H1 (cell line): ENCODE data around the gene CRK. TPM values are rescaled to one million over a fixed set of nuclear protein-coding genes. Genes with fewer than 3 reads are reported as not detected.

Source experiments
- CTCF ChIA-PET: fragments of 300-600 bp; sonication (Branson Sonifier 250); formaldehyde crosslinking; loops from one replicate; lab custom pipeline; 2021; ENCODE audit not compliant: partially characterized antibody; lab: Charles Lee
- POLR2A ChIA-PET: fragments of 300-600 bp; sonication (Branson Sonifier 250); formaldehyde crosslinking; loops from one replicate; lab custom pipeline; 2021; ENCODE audit warnings: inconsistent platforms; ENCODE audit not compliant: partially characterized antibody; lab: Charles Lee
- DNase-seq, 2 experiments: peaks; one replicate each; pipeline versions ENCODE4 v3.0.0 to v3.0.0-alpha.2; 2010 to 2022; ENCODE audit warnings: low spot score in 2 of 2, low read depth in 1 of 2, mixed read lengths in 1 of 2
- FAIRE-seq: peaks from 2 replicates; lab custom pipeline; 2011; peaks lifted over from hg19 to GRCh38; lab: Jason Lieb, UNC
- H2AFZ ChIP-seq: 2 replicates; pipeline ENCODE4 v1.8.1; 2012; ENCODE audit warnings: low read length, inconsistent platforms
- H2AK5ac ChIP-seq: 2 replicates; pipeline ENCODE4 v1.6.1; 2013; ENCODE audit warnings: low read depth, low read length
- H2BK120ac ChIP-seq: replicated peaks from 2 replicates; pipeline ENCODE3; 2013; ENCODE audit warnings: low read depth, low read length, inconsistent platforms
- H2BK12ac ChIP-seq: 2 replicates; pipeline ENCODE4 v1.6.1; 2013; ENCODE audit warnings: low read depth, low read length
- H2BK15ac ChIP-seq: 2 replicates; pipeline ENCODE4 v1.6.1; 2013; ENCODE audit warnings: low read length
- H2BK20ac ChIP-seq: 2 replicates; pipeline ENCODE4 v1.6.1; 2013; ENCODE audit warnings: low read length
- H2BK5ac ChIP-seq: 2 replicates; pipeline ENCODE4 v1.6.1; 2013; ENCODE audit warnings: low read depth, low read length
- H3K14ac ChIP-seq: 2 replicates; pipeline ENCODE4 v1.6.1; 2013; ENCODE audit warnings: inconsistent platforms; ENCODE audit not compliant: insufficient read length
- H3K18ac ChIP-seq: 2 replicates; pipeline ENCODE4 v1.6.1; 2013; ENCODE audit warnings: low read length; ENCODE audit errors: extremely low read depth
- H3K23ac ChIP-seq: 2 replicates; pipeline ENCODE4 v1.6.1; 2013; ENCODE audit warnings: inconsistent platforms; ENCODE audit not compliant: insufficient read length
- H3K23me2 ChIP-seq: 2 replicates; pipeline ENCODE4 v1.6.1; 2013; ENCODE audit warnings: low read depth, low read length
- H3K27ac ChIP-seq: 2 replicates; pipeline ENCODE4 v1.6.1; 2011; ENCODE audit warnings: low read depth, low read length, inconsistent platforms
- H3K27me3 ChIP-seq, 4 experiments: replicated peaks in 1 of 4; 1 replicate in 1 of 4; 2 replicates in 3 of 4; pipeline versions ENCODE4 v1.6.1 to v1.8.1; 2011 to 2013; ENCODE audit warnings: low read length in 3 of 4, mild to moderate bottlenecking in 3 of 4, inconsistent platforms in 2 of 4, mixed read lengths in 2 of 4, moderate library complexity in 1 of 4; ENCODE audit not compliant: control insufficient read depth in 3 of 4, insufficient read depth in 3 of 4; ENCODE audit errors: extremely low read depth in 1 of 4
- H3K36me3 ChIP-seq, 4 experiments: 2 replicates each; pipeline versions ENCODE4 v1.6.1 to v1.8.1; 2011 to 2013; ENCODE audit warnings: mild to moderate bottlenecking in 4 of 4, low read length in 3 of 4, moderate library complexity in 2 of 4, control low read depth in 1 of 4, inconsistent platforms in 1 of 4; ENCODE audit not compliant: insufficient read depth in 4 of 4, control insufficient read depth in 2 of 4
- H3K4ac ChIP-seq: replicated peaks from 2 replicates; pipeline ENCODE3; 2013; ENCODE audit warnings: low read length, low read depth, mixed read lengths, inconsistent platforms; ENCODE audit not compliant: insufficient read length
- H3K4me1 ChIP-seq, 4 experiments: replicated peaks in 1 of 4; 1 replicate in 1 of 4; 2 replicates in 3 of 4; pipeline versions ENCODE4 v1.6.1 to v1.8.1; 2011 to 2013; ENCODE audit warnings: low read length in 3 of 4, inconsistent platforms in 2 of 4, mixed read lengths in 1 of 4; ENCODE audit not compliant: insufficient read depth in 4 of 4, control insufficient read depth in 3 of 4
- H3K4me2 ChIP-seq, 2 experiments: 2 replicates each; pipeline versions ENCODE4 v1.6.1 to v1.8.1; 2011 to 2013; ENCODE audit warnings: low read depth in 2 of 2, low read length in 2 of 2, control low read depth in 1 of 2, inconsistent platforms in 1 of 2, mild to moderate bottlenecking in 1 of 2; ENCODE audit not compliant: insufficient read depth in 1 of 2
- H3K4me3 ChIP-seq, 4 experiments: fragments of 200-600, 300-600 bp in 1 of 4; sonication (generic), shearing (Covaris generic), sonication (Bioruptor Twin) in 1 of 4; 2 replicates each; pipeline versions ENCODE4 v1.5.1 to v1.8.1; 2011 to 2016; ENCODE audit warnings: low read length in 4 of 4, low read depth in 3 of 4, control low read depth in 2 of 4, inconsistent platforms in 2 of 4, mild to moderate bottlenecking in 2 of 4, mixed read lengths in 1 of 4, moderate library complexity in 1 of 4; ENCODE audit not compliant: insufficient read depth in 2 of 4; ENCODE audit errors: extremely low read depth in 1 of 4
- H3K56ac ChIP-seq: replicated peaks from 2 replicates; pipeline ENCODE3; 2013; ENCODE audit warnings: low read depth, mild to moderate bottlenecking, mixed read lengths, low read length, inconsistent platforms; ENCODE audit not compliant: insufficient read length
- H3K79me1 ChIP-seq: 2 replicates; pipeline ENCODE4 v1.6.1; 2013; ENCODE audit warnings: low read depth, low read length, control low read depth
- H3K79me2 ChIP-seq, 2 experiments: 2 replicates each; pipeline versions ENCODE4 v1.6.1 to v1.8.1; 2012 to 2013; ENCODE audit warnings: low read length in 2 of 2, mild to moderate bottlenecking in 2 of 2, inconsistent platforms in 1 of 2; ENCODE audit not compliant: insufficient read depth in 2 of 2, control insufficient read depth in 1 of 2
- H3K9ac ChIP-seq, 4 experiments: replicated peaks in 1 of 4; 1 replicate in 1 of 4; 2 replicates in 3 of 4; pipeline versions ENCODE4 v1.6.1 to v1.8.1; 2011 to 2013; ENCODE audit warnings: low read depth in 3 of 4, low read length in 3 of 4, control low read depth in 2 of 4, mild to moderate bottlenecking in 2 of 4, moderate library complexity in 2 of 4, inconsistent platforms in 1 of 4; ENCODE audit errors: extremely low read depth in 1 of 4
- H3K9me3 ChIP-seq, 2 experiments: 2 replicates each; pipeline versions ENCODE4 v1.6.1 to v1.8.1; 2012 to 2013; ENCODE audit warnings: mild to moderate bottlenecking in 2 of 2, moderate library complexity in 2 of 2, control low read depth in 1 of 2, inconsistent platforms in 1 of 2, low read depth in 1 of 2, low read length in 1 of 2, mixed read lengths in 1 of 2; ENCODE audit not compliant: insufficient read depth in 2 of 2
- H4K20me1 ChIP-seq, 2 experiments: replicated peaks in 1 of 2; 2 replicates each; pipeline versions ENCODE3 to v1.8.1; 2011 to 2013; ENCODE audit warnings: inconsistent platforms in 2 of 2, low read length in 2 of 2, mild to moderate bottlenecking in 1 of 2; ENCODE audit not compliant: insufficient read depth in 2 of 2, control insufficient read depth in 1 of 2
- H4K5ac ChIP-seq: 2 replicates; pipeline ENCODE4 v1.6.1; 2013; ENCODE audit warnings: low read length, low read depth, mixed read lengths, inconsistent platforms; ENCODE audit not compliant: insufficient read length
- H4K8ac ChIP-seq: 2 replicates; pipeline ENCODE4 v1.8.0; 2013; ENCODE audit warnings: mild to moderate bottlenecking, moderate library complexity, low read length, inconsistent platforms; ENCODE audit not compliant: insufficient read depth; ENCODE audit errors: extremely low read depth
- H4K91ac ChIP-seq: replicated peaks from 2 replicates; pipeline ENCODE3; 2013; ENCODE audit warnings: low read length, mixed read lengths, inconsistent platforms; ENCODE audit not compliant: insufficient read length
- BCL11A ChIP-seq, 2 experiments: IDR thresholded peaks; one replicate each; pipeline ENCODE4 v1.6.1; 2011; ENCODE audit warnings: low read depth in 2 of 2, low read length in 2 of 2, mild to moderate bottlenecking in 2 of 2
- EGR1 ChIP-seq: IDR thresholded peaks from 2 replicates; pipeline ENCODE4 v1.6.1; 2011; ENCODE audit warnings: low read depth, low read length, borderline replicate concordance
- FOSL1 ChIP-seq: IDR thresholded peaks from 2 replicates; pipeline ENCODE4 v1.6.1; 2011; ENCODE audit warnings: mild to moderate bottlenecking, low read depth, low read length, moderate library complexity; ENCODE audit not compliant: insufficient read depth
- GTF2F1 ChIP-seq: IDR thresholded peaks from 2 replicates; pipeline ENCODE4 v1.6.1; 2012; ENCODE audit warnings: low read depth, low read length, improper control_type of control experiment, borderline replicate concordance
- JUN ChIP-seq: IDR thresholded peaks from 2 replicates; pipeline ENCODE4 v1.6.1; 2011; ENCODE audit warnings: low read depth, mild to moderate bottlenecking, improper control_type of control experiment, low read length
- MAFK ChIP-seq: IDR thresholded peaks from 2 replicates; pipeline ENCODE4 v1.6.1; 2012; ENCODE audit warnings: low read depth, mild to moderate bottlenecking, improper control_type of control experiment, low read length
- NANOG ChIP-seq: IDR thresholded peaks from 2 replicates; pipeline ENCODE4 v1.6.1; 2011; ENCODE audit warnings: low read length, low read depth, mild to moderate bottlenecking, inconsistent platforms; ENCODE audit not compliant: insufficient read depth, poor library complexity, severe bottlenecking
- SAP30 ChIP-seq: fragments of 300-600 bp; sonication (generic); IDR thresholded peaks from 2 replicates; pipeline ENCODE4 v1.7.1; 2012; ENCODE audit warnings: low read length, moderate library complexity, mild to moderate bottlenecking, inconsistent platforms; ENCODE audit not compliant: insufficient read depth, insufficient replicate concordance
- SP2 ChIP-seq: IDR thresholded peaks from 2 replicates; pipeline ENCODE4 v1.6.1; 2012; ENCODE audit warnings: mild to moderate bottlenecking, low read length, inconsistent platforms
- SUZ12 ChIP-seq: fragments of 200-600 bp; sonication (generic); IDR thresholded peaks from 2 replicates; pipeline ENCODE4 v1.6.1; 2012; ENCODE audit warnings: mild to moderate bottlenecking, inconsistent platforms, low read length, moderate library complexity, mixed read lengths
- YY1 ChIP-seq: IDR thresholded peaks from 2 replicates; pipeline ENCODE4 v1.6.1; 2011; ENCODE audit warnings: low read depth, mild to moderate bottlenecking, low read length
- WGBS, 2 experiments: shearing (Covaris generic) in 1 of 2; methylation state at CpG; one replicate each; pipeline versions ENCODE4 v1.1.6 to v1.1.7; 2013 to 2015; ENCODE audit warnings: low lambda C conversion rate in 2 of 2, mixed read lengths in 2 of 2, inconsistent platforms in 1 of 2, low coverage in 1 of 2, missing lambda C conversion rate in 1 of 2; ENCODE audit not compliant: insufficient replicate concordance in 2 of 2, insufficient coverage in 1 of 2, insufficient read length in 1 of 2; ENCODE audit errors: extremely low coverage in 1 of 2, missing lambda C conversion rate in 1 of 2; 5-methylcytosine and 5-hydroxymethylcytosine counted together
- polyA plus RNA-seq, 7 experiments: library from polyadenylated mRNA; depleted of rRNA in 3 of 7; stranded (reverse) in 5 of 7; unstranded in 2 of 7; fragments of >200 nt in 5 of 7; fragments of 200-250 nt in 2 of 7; gene quantifications; 1 replicate in 5 of 7; 2 replicates in 1 of 7; 4 replicates in 1 of 7; pipeline versions ENCODE4 v1.2.1 to v1.2.3, GENCODE V29; 2011 to 2013; ENCODE audit warnings: missing spikeins in 2 of 7, mixed read lengths in 2 of 7
- total RNA-seq: library from RNA; stranded (reverse); fragmentation: NEBNext Ultra II Directional; extraction: Animal tissue kit (Norgen Biotek cat#: 25700); gene quantifications from 2 replicates; pipeline ENCODE4 v1.2.1, GENCODE V29; 2021

CRK gene
- total and polyA plus RNA-seq, 2 of the 8 experiments (the other 6 are each of a cell fraction or from before 2014, with no cell fraction given) = 32.8 to 57.1 TPM

- peaks cover 18 to 83% of the 10 kb centered on the region in 2 experiments for H3K79me2 ChIP-seq
- no peak overlapping the region for H3K14ac ChIP-seq
- 98% methylated on average over 4 of the region's 4 CpGs; no CpG with 5 or more reads in 1 of the 2 experiments for WGBS, 2 experiments
- no peak overlapping the region for H2BK5ac ChIP-seq
- no peaks in the 10 kb centered on the region for H3K23me2 ChIP-seq
- H4K20me1 ChIP-seq = peaks cover 7 to 14% of the 10 kb centered on the region in 2 experiments
- no peak overlapping the region for H2BK120ac ChIP-seq
- no peak overlapping the region for H3K56ac ChIP-seq
- H3K9me3 ChIP-seq = no peaks in the 10 kb centered on the region
- no peak overlapping the region for H3K23ac ChIP-seq
- H3K4me2 ChIP-seq = no peak overlapping the region
- no peak overlapping the region for H2AFZ ChIP-seq
- H4K91ac ChIP-seq = no peak overlapping the region
- H3K4me3 ChIP-seq = no peak overlapping the region
- no peak overlapping the region for H4K8ac ChIP-seq
- H2BK15ac ChIP-seq = no peak overlapping the region
- no peak overlapping the region for H2BK12ac ChIP-seq
- H3K27ac ChIP-seq = no peak overlapping the region
- H3K4ac ChIP-seq = no peak overlapping the region
- H3K27me3 ChIP-seq = no peaks in the 10 kb centered on the region
- ChIA-PET CTCF (interaction anchor here (1.1 to 1.7 kb wide), 2 partner anchors 12 to 77 kb away, joined by 3 to 6 read pairs; no protein-coding TSS in a partner anchor), POLR2A (interaction anchor here (1.1 kb wide), 1 partner anchor 17 kb away, joined by 3 read pairs; no protein-coding TSS in a partner anchor)
- H2BK20ac ChIP-seq = no peak overlapping the region
- peaks cover 6% of the 10 kb centered on the region; the same call in 1 of the 2 replicates for H3K79me1 ChIP-seq
- FAIRE-seq (no peak), DNase-seq (no peak)
- no peaks in the 10 kb centered on the region; a peak in 1 of 8 replicates for H3K36me3 ChIP-seq
- no peak overlapping the region for H3K18ac ChIP-seq
- no peak overlapping the region for H2AK5ac ChIP-seq
- H4K5ac ChIP-seq = no peak overlapping the region
- H3K9ac ChIP-seq = no peak overlapping the region
- H3K4me1 ChIP-seq = no peaks in the 10 kb centered on the region
- no peak for TF ChIP-seq YY1
- TF ChIP-seq GTF2F1 = no peak
- TF ChIP-seq FOSL1 = no peak
- no peak for TF ChIP-seq EGR1
- TF ChIP-seq SUZ12 = no peak
- no peak for TF ChIP-seq BCL11A (IDR thresholded peaks at IDR 0.05; ENCODE audit: low read depth in 2 of 2, low read length in 2 of 2)
- no peak for TF ChIP-seq MAFK
- TF ChIP-seq SAP30 = no peak
- no peak for TF ChIP-seq SP2
- TF ChIP-seq NANOG = no peak
- no peak for TF ChIP-seq JUN
Observed at GRCh38 chr17:1442187-1442586, 13.8 kb downstream of the CRK start.
